ENCODE results near the gene ZIC1.

DNA sequence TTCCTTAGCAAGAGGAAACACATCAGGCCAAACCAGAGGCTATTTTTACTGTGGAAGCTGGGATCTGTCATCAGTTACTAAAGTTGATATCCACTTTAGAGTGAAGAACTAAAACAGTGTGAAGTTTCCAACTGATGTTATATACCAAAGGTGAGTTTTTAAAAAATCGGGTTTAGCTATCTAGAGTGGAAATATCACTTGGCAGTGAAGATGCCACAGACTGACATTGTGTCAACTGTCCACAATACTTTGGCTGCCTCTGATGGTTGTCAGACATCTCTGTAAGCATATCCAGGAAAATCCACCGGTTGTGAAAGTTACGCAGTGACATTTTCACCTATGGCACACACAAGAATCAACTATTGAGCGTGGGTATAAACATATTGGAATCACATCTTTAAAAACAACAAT lies 9.2 kb downstream of the ZIC1 start:
- TF ChIP-seq, protein P1, sequence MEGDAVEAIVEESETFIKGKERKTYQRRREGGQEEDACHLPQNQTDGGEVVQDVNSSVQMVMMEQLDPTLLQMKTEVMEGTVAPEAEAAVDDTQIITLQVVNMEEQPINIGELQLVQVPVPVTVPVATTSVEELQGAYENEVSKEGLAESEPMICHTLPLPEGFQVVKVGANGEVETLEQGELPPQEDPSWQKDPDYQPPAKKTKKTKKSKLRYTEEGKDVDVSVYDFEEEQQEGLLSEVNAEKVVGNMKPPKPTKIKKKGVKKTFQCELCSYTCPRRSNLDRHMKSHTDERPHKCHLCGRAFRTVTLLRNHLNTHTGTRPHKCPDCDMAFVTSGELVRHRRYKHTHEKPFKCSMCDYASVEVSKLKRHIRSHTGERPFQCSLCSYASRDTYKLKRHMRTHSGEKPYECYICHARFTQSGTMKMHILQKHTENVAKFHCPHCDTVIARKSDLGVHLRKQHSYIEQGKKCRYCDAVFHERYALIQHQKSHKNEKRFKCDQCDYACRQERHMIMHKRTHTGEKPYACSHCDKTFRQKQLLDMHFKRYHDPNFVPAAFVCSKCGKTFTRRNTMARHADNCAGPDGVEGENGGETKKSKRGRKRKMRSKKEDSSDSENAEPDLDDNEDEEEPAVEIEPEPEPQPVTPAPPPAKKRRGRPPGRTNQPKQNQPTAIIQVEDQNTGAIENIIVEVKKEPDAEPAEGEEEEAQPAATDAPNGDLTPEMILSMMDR (IDR thresholded peaks at IDR 0.05), result no peak
- TF ChIP-seq POLR2AphosphoS5 (IDR thresholded peaks at IDR 0.05), result no peak
- no peak for TF ChIP-seq POLR2A (IDR thresholded peaks at IDR 0.05)

Data from breast epithelium (tissue), 3 donors.